ENCODE results near the gene TACR2. TPM values are rescaled to one million over a fixed set of nuclear protein-coding genes. Genes with fewer than 3 reads are reported as not detected.

Gene TACR2
- total RNA-seq, 4 donors from 2014 or later: 0.36 to 0.49 TPM; not detected in 2

DNA sequence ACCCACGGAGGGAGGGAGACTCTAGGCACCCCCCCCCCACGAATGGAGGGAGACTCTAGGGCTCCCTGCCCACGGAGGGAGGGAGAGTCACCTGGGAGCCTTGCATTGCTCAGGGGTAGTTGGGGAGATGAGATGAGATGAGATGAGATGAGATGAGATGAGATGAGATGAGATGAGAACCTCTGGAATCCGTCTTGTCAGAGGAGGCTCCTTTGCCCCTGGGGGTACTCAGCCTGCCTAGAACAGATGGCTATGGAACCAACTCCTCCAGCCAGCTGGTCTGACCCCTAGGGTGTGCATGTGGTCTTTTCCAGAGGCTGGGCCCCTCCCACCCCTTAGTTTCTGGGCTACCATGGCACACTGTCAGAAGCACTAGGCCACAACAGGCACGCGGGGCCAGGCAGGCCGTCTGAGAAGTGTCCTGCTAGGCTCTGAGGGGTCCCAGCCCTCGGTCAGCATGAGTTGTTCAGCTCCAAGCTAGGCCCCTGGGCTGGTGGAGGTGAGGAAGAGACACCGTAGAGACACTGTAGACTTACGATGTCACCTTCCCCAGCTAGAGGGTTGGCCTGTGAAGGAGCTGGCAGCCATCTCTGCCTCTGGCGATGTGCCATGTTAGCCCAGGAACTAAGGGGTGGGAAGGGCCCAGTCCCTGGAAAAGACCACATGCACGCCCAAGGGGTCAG, 43.3 kb upstream of the TACR2 start:
- no peaks in the 10 kb centered on the region for H3K36me3 ChIP-seq
- ATAC-seq (no peak), DNase-seq (no peak)
- peak overlapping the region; percentile 84 to 95 (median 88) for H3K27ac ChIP-seq
- H3K4me1 ChIP-seq: peaks cover 83 to 90% of the 10 kb centered on the region in 2 donors
- no peaks in the 10 kb centered on the region for H3K27me3 ChIP-seq
- in situ Hi-C loops (cut with MboI; ENCODE audit: low sequenced_read_pairs in 4 of 4) (no loop called here), intact Hi-C loops (cut with DNase I; ENCODE audit: low total_unique reads) (no loop called here)
- TF ChIP-seq POLR2A (IDR thresholded peaks at IDR 0.05): no peak
- TF ChIP-seq, protein P1, sequence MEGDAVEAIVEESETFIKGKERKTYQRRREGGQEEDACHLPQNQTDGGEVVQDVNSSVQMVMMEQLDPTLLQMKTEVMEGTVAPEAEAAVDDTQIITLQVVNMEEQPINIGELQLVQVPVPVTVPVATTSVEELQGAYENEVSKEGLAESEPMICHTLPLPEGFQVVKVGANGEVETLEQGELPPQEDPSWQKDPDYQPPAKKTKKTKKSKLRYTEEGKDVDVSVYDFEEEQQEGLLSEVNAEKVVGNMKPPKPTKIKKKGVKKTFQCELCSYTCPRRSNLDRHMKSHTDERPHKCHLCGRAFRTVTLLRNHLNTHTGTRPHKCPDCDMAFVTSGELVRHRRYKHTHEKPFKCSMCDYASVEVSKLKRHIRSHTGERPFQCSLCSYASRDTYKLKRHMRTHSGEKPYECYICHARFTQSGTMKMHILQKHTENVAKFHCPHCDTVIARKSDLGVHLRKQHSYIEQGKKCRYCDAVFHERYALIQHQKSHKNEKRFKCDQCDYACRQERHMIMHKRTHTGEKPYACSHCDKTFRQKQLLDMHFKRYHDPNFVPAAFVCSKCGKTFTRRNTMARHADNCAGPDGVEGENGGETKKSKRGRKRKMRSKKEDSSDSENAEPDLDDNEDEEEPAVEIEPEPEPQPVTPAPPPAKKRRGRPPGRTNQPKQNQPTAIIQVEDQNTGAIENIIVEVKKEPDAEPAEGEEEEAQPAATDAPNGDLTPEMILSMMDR (IDR thresholded peaks at IDR 0.05 in 4 of 5, conservative IDR thresholded peaks at IDR 0.05 in 1 of 5): no peak
- no peaks in the 10 kb centered on the region for H3K9me3 ChIP-seq
- H3K4me3 ChIP-seq: no peak overlapping the region

DNA sequence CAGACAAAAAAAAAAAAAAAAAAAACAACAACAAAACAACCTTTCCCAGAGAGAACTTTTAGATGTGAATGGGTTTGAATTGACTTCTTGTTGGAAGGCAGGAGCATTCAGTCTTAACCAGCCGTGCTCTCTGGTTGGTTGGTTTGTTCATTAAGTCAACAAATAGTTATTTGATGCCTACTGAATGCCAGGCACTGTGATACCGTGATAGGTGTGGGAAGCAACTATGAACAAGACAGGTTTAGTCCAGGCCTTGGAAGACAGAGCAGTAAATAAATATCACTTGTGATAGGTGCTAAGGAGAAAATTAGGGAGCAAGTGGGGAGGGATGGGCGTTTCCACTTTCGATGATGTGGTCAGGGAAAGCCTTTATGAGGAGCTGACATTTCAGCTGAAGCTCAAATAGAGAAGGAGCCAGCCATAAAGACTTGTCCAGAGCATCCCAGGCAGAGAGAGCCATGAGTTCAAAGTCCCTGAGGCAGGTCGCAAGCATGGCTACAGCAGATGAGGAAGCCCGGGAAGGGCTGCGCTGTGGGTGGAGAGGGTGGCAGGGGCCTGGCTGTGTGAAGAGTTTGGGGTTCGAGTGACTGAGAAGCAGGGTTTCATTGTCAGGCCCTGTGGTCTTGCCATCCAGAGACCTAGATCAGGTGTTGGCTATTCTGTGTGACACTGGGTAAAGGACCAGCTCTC, 42.5 kb upstream of the TACR2 start:
- Histone ChIP-seq H3K4me1 (peaks cover 82 to 90% of the 10 kb centered on the region in 2 donors), H3K4me3 (no peak overlapping the region), H3K9me3 (no peaks in the 10 kb centered on the region), H3K27ac (peak overlapping the region; percentile 84 to 95 (median 88)), H3K36me3 (no peaks in the 10 kb centered on the region), H3K27me3 (no peaks in the 10 kb centered on the region)
- in situ Hi-C loops (cut with MboI; ENCODE audit: low sequenced_read_pairs in 4 of 4): no loop called here
- TF ChIP-seq, protein P1 (IDR thresholded peaks at IDR 0.05 in 4 of 5, conservative IDR thresholded peaks at IDR 0.05 in 1 of 5): no peak
- TF ChIP-seq POLR2A (IDR thresholded peaks at IDR 0.05): no peak
- ATAC-seq (no peak), DNase-seq (no peak)
- intact Hi-C loops (cut with DNase I; ENCODE audit: low total_unique reads): no loop called here

DNA sequence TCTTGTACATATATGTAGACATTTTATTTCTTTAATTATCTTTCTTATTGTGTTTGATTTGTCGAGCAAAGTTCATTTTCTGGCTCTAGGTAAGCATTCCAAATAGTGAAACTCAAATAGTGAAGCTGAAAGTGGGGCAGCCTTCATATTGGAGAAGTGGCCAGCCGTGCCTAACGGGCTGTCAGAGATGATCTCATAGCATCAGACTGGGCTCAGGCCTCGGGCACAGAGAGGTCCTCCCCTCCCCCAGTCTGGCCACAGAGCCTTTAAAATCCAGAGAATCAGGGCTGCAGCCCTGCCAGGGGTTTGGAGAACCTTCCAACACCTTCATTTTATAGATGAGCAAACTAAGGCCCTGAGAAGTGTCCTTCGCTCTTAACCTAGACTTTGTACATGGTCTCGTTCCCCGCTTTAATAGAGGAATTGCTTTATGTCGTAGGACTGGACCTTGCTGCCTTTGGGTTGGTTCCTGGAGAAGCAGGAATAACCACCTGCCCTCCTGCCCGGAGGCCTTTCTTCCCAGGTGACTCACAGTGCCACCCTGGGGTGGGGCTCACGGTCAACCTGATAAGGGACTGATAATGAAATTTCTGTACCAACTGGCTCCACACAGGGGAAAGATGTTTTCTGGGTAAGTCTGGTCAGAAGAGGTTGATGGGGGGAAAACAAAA, 41.8 kb upstream of the TACR2 start:
- H3K27me3 ChIP-seq: no peaks in the 10 kb centered on the region
- H3K4me3 ChIP-seq: no peak overlapping the region
- H3K9me3 ChIP-seq: no peaks in the 10 kb centered on the region
- no peak for DNase-seq
- H3K4me1 ChIP-seq: peaks cover 82 to 90% of the 10 kb centered on the region in 2 donors
- peak; percentile 44 to 64 for ATAC-seq
- intact Hi-C loops (cut with DNase I; ENCODE audit: low total_unique reads) (no loop called here), in situ Hi-C loops (cut with MboI; ENCODE audit: low sequenced_read_pairs in 4 of 4) (no loop called here)
- H3K36me3 ChIP-seq: no peaks in the 10 kb centered on the region
- peak overlapping the region; percentile 84 to 95 (median 88) for H3K27ac ChIP-seq
- no peak for TF ChIP-seq POLR2A (IDR thresholded peaks at IDR 0.05)
- TF ChIP-seq, protein P1 (IDR thresholded peaks at IDR 0.05 in 4 of 5, conservative IDR thresholded peaks at IDR 0.05 in 1 of 5): no peak

DNA sequence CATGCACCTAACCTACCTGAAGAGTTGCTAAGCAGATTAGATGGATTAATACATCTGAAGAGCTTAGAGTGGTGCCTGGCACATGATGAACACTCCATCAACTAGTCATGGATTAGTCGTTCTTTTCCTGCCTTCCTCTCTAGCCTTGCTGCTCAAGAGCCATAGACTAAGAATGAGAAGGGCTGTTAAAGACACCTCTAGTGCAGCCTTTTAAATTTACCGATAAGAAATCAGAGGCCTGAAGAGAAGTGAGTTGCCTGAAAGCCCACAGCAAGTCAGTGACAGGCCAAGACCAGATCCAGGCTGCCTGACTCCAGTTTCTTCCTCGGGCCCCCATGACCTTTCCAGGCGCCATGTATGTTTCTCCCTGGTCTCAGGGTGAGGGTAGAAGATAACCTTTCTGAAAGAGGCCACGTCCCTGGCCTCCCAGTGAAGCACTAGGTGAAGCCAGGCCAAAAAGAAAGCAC, 41.1 kb upstream of the TACR2 start:
- intact Hi-C loops (cut with DNase I; ENCODE audit: low total_unique reads): no loop called here

More for the DNA sequence above, 41.1 kb upstream of the TACR2 start:
- no peaks in the 10 kb centered on the region for H3K9me3 ChIP-seq
- no peak for DNase-seq
- TF ChIP-seq POLR2A (IDR thresholded peaks at IDR 0.05): no peak
- TF ChIP-seq, protein P1 (IDR thresholded peaks at IDR 0.05 in 4 of 5, conservative IDR thresholded peaks at IDR 0.05 in 1 of 5): no peak
- peak in 1 of 2 donors; percentile 12 for ATAC-seq
- H3K4me1 ChIP-seq: peaks cover 82 to 90% of the 10 kb centered on the region in 2 donors
- H3K36me3 ChIP-seq: no peaks in the 10 kb centered on the region
- in situ Hi-C loops (cut with MboI; ENCODE audit: low sequenced_read_pairs in 4 of 4): no loop called here
- no peak overlapping the region for H3K4me3 ChIP-seq
- no peaks in the 10 kb centered on the region for H3K27me3 ChIP-seq
- H3K27ac ChIP-seq: peak overlapping the region; percentile 84 to 95 (median 88)
